ENCODE measurements around the gene LPAR2.
A peak's percentile ranks its signal among the peaks of the same experiment; 100 is the strongest.
"Not testable (repeated sequence)": the region's sequence is repeated elsewhere in the genome, so short reads cannot be mapped to it uniquely, and the experiment has no call there.

The LPAR2 gene

DNA sequence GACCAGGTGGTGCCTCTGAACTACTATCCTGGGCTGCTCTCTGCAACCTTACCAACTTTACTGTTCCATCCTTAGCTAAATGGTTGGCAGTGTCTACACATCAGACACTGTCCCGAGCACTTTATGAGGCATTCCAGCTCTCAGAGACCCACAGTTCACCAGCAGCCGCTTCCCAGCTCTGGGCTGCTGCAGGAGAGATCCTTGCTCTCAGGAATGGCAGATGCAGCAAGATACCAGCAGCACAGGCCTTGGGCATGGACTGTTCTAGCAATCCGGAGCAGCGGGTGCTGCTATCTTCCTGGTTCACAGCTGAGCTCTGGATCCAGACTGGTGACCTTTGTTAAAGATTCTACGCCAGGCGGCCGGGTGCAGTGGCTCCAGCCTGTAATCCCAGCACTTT is 3.3 kb upstream of the LPAR2 start:
- no peak for DNase-seq (ENCODE audit: low read depth in 2 of 2)

DNA sequence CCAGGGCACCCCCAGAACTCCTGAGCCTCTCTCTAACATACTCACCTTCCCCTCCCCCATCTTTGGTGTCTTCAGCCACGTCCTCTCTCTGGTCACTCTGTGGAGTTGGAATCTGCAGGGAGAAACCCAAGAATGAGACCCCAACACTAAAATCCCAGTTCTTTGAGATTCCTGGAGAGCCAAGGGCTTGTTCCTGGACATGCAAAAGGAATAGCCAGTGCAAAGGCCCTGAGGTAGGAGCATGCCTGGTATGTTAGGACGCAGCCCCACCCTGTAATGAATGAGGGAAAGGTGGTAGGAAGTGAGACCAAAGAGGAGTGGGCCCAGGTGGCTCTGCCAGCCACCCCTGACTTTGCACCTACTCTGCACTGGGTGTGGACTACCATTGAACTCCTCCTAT is 2.4 kb upstream of the LPAR2 start:
- no peak for DNase-seq (ENCODE audit: low read depth in 2 of 2)

DNA sequence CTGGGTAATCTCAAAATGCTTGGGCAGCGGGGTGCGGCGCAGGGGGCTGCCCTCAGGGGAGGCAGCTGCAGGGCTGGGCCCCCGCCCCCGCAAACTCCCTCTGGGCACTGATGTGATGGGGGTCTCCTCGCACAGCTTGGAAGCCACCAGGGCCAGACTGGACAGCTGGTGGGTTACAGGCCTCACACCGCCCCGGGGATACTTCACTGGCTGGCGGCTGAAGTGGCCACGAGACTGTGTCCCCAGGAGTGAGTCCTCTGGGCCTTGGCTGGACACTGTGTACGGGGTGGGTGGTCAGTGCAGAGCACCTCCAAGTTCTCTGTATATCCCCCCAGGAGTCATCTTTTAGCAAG is 2.0 kb upstream of the LPAR2 start:
- no peak for DNase-seq (ENCODE audit: low read depth in 2 of 2)

DNA sequence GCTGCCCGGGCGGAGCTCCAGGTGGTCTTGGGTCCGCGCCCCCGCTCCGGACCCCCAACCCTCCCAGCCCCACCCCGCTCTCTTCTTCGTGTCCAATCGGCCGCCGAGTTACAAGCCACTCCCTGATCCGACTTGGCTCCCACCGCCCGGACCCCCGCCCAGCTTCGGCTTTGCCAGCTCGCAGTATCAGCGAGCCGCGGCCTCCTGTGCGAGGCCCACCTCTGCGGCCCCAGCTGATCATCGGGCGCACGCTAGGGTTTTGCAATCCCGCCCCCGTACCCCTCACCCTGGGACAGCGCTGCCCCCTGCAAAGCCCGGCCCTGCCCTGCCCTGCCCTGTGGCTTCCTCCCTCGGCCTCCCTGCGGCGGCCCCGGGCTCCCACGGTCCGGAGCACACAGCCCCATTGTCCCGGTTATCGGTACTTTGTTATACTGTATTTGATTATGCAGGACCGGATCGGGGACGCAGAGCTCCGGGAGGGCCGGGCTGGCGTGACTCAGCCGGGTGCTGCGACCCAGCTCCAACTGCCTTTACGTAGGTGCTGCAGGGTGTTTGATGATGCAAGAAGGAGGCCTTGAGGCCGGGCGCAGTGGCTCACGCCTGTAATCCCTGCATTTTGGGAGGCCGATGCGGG is 598 bp upstream of the LPAR2 start:
- peak in 1 of 2 experiments; percentile 14 for DNase-seq (ENCODE audit: low read depth in 2 of 2)

DNA sequence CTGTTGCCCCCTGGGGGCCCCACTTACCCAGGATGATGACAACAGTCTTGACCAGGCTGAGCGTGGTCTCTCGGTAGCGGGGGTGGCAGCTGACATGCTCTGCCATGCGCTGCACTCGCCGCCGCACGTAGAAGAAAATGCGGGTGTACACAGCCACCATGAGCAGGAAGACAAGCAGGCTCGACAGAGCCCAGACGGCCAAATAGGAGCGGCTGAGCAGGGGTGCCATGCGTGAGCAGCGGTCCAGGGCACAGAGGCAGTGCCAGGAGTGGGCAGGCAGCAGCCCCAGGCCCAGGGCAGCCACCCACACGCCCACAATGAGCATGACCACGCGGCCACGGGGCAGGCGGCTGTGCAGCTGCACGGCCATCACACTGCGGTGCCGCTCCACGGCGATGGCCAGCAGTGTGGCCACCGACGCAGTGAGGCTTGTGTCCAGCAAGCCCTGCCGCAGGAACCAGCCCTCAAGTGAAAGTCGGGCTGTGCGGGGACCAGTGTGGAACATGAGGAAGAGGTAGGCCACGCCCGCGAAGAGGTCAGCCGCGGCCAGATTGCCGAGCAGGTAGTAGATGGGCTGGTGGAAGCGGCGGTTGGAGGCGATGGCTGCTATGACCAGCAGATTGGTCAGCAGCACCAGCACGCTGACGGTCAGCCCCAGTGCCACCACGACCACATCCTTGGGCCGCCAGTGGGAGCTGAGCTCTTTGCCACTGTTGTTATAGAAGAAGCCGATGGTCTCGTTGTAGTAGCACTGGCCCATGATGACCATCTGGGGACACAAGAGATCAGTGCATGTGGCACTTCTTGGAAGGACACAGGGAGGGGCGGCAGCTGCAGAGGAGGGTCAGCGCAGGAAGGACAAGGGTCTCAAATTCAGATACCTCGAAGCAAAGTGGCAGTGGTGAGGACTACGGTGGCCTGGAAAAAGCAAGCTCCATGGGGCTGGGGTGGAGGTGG is 1.2 kb downstream of the LPAR2 start:
- DNase-seq (ENCODE audit: low read depth in 2 of 2): no peak

DNA sequence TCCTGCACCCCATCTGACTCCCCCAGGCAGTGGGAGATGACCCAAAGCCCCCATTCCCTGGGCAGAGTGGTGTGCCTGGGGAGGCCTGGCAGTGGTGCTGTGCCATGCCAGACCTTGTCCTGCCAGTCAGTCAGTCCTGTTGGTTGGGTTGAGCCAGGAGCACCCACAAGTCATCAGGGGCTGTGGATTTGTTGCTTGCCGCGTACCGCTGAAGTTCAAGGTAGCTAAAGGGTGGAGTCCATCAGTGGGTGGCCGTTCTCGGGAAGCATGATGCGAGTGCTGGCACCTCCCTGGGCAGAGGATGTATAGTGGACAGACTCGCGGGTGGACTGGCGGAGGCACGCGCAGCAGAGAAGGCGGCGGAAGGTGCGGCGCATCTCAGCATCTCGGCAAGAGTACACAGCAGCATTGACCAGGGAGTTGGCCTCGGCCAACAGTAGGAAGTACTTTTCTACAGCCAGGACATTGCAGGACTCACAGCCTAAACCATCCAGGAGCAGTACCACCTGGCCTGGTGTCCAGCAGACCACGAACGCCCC is 3.9 kb downstream of the LPAR2 start:
- no peak for DNase-seq (ENCODE audit: low read depth in 2 of 2)

DNA sequence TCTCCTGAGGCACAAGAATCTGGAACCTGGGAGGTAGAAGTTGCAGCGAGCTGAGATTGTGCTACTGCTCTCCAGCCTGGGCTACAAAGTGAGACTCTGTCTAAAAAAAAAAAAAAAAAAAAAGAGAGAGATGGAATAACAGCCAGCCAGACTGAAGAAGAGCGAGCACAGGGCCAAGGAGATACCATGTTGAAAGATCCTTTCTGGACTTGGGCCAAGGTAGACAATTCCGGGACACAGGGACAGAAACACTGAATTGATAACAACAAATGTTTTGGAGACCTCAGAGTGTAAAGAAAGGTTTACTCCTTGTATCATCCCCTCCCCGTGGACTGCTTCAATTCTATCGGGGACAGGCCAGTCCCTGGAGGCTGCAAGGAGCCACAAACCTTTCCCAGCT is 4.6 kb downstream of the LPAR2 start:
- no peak for DNase-seq (ENCODE audit: low read depth in 2 of 2)

DNA sequence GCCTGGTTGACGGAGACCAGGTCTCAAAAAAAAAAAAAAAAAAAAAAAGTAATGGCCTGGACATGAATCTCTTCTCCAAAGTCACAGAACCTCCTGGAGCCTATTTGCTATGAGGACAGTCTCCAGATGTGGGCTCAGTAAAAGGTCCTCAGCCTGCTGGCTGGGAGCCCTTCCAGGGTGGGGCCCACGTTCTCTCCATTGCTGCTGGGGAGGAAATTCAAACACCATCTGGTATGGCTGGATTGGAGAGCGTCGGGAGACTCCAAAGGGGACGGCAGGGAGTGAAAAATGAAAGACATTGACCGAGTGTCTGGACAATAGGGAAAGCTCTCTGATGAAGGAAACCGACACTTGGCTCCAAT is 8.2 kb downstream of the LPAR2 start:
- no peak for DNase-seq (ENCODE audit: low read depth in 2 of 2)

DNA sequence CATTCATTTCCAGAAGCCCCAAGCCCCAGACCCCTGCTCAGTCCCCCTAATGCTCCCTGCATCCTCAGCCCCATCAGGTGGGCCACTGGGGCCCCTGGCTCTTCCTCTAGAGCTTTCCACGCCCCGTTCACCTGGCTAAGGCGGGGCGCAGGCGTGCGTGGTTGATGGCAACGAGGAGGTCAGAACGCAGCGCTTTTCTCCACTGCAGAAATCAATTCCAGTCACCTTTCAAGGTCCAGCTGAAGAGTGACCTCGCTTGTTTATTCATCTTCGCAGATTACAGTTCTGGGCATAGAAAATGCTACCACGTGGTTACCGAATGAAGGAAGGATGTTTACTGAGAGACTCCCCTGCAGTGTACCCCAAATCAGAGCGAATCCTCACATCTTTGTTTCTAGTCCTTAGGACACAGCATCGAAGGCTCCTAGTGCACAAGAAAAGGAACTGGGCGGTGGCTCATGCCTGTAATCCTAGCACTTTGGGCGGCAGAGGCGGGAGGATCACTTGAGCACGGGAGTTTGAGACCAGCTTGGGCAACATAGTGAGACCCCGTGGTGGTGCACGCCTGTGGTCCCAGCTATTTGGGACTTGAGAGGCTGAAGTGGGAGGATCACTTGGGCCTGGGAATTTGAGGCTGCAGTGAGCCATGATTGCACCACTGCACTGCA is 8.7 kb downstream of the LPAR2 start:
- DNase-seq (ENCODE audit: low read depth in 2 of 2): no peak

DNA sequence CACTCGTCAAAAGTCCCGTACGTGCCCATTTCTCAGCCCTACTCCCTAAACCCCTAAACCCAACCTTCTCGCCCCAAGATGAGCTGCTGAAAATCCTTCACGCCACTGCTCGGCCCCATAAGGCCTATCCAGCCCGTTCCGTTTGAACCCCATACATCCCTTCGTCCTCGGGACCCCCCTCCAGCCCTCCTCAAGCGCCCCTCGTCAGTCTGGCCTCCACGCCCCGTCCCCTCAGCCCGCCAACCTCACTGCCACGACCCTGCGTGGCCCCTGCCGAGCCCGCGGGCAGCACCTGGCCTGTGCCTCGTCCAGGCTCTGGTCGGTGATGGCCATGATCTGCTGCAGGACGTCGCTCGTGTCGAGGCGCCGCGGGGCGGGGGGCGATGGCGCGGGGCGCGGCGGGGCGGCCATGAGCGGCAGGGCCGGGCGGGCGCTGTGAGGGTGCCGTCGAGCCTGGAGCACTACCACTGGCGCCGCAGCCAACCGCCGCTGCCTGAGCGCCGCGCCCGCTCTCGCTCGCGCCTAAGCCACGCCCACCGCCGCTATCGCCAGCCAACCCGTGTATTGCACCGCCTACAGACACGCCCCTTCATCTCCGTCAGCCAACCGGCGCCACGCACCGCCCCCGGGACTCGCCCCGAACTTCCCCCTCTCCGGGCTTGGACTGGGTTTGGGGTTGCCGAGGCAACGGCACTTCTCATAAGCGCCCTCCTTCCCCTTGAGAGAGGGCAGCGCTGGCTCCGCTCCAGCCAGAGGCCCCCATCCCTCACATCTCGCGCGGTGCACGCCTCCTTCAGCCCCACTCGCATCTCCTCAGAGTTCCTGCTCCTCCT is 9.6 kb downstream of the LPAR2 start, which contains the start of gene PBX4:
Gene PBX4 (minus strand): TSS at position 469 of the 833 bp plus-strand sequence. CDS start 58 bp downstream, at position 411.
- peak; percentile 81 to 86 for DNase-seq (ENCODE audit: low read depth in 2 of 2)

DNA sequence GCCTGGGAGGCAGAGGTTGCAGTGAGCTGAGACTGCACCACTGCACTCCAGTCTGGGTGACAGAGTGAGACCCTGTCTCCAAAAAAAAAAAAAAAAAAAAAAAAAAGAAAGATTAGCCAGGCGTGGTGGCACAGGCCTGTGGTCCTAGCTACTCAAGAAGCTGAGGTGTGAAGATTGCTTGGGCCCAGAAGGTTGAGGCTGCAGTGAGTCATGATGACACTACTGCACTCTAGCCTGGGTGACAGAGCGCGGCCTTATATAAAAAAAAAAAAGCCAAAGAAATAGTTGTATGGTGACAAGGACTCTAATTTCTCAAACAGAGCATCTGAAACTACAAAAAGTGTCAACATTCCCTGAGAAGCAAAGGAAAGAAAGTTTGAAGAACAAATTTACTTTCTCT is 12.9 kb downstream of the LPAR2 start:
- no peak for DNase-seq (ENCODE audit: low read depth in 2 of 2)

DNA sequence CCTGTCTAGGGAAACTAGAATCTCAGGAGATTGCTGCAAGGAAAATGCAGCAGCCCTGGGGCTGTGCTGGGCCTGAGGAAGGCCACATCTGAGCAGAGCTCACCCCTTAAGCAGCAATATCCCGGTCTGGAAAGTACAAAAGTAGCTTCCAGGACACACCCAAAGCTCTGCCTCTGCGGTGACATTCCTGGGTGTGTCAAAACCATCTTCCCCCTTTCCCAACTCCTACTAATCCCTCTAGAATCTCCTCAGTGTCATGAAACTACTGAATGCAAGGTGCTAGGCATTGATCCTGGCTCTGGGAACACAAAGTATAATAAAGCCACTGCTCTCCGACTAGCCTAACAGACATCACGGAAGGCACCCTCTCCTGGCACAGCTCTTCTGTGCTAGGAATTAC is 14.5 kb downstream of the LPAR2 start:
- DNase-seq (ENCODE audit: low read depth in 2 of 2): no peak

DNA sequence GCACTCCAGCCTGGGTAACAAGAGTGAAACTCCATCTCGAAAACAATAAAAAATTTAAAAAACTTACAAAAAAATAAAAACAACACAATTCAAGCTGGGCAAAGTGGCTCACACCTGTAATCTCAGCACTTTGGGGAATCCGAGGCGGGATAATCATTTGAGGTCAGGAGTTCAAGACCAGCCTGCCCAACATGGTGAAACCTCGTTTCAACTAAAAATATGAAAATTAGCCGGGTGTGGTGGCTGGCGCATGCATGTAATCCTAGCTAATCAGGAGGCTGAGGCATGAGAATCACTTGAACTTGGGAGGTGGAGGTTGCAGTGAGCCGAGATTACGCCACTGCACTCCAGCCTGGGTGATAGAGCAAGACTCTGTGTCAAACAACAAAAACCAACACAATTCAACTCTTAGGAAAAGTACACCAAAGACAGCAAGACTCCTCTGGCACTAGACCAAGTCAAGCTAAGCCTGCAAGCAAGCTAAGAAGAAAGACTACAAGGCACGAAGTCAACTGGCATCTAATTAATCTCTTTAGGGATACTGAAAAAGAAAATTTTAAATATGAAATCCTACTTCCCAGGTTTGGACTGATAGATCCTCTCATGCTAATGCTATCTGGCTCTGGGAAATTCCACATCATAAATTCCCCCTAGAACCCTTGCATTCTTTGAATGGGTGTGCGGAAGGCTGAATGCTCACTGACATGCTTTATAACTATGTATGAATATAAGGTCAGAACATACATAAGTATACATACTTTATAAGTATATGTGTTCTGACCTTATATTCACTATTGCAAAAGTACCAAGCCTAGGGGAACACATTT is 17.4 kb downstream of the LPAR2 start:
- DNase-seq (ENCODE audit: low read depth in 2 of 2): no peak

DNA sequence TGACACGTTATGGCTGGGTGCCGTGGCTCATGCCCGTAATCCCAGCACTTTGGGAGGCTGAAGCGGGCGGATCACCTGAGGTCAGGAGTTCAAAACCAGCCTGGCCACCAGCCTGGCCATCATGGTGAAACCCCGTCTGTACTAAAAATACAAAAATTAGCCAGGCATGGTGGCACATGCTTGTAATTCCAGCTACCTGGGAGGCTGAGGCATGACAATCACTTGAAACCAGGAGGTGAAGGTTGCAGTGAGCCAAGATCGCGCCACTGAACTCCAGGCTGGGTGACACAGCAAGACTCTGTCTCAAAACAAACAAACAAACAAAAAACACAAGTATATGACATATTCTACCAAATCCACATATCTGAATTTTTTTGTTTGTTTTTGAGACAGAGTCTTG is 21.3 kb downstream of the LPAR2 start:
- DNase-seq (ENCODE audit: low read depth in 2 of 2): not testable (repeated sequence)

DNA sequence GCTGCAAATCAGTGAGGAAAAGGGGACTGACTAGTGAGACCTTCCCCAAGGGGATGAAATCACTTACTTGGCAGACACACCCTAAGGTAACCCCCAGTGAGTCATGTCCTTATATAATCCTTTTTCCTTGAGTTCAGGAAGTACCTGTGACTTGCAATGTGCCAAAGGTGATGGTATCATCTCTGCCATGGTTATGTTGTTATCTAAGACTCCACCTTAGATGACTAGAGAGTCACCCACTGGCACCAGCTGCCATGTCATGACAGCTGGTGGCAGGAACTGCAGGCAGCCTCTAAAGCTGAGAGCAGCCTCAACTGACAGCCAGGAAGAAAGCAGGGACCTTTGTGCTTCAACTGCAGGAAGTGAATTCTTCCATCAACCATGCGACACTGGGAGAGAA is 22.0 kb downstream of the LPAR2 start:
- DNase-seq (ENCODE audit: low read depth in 2 of 2): no peak

DNA sequence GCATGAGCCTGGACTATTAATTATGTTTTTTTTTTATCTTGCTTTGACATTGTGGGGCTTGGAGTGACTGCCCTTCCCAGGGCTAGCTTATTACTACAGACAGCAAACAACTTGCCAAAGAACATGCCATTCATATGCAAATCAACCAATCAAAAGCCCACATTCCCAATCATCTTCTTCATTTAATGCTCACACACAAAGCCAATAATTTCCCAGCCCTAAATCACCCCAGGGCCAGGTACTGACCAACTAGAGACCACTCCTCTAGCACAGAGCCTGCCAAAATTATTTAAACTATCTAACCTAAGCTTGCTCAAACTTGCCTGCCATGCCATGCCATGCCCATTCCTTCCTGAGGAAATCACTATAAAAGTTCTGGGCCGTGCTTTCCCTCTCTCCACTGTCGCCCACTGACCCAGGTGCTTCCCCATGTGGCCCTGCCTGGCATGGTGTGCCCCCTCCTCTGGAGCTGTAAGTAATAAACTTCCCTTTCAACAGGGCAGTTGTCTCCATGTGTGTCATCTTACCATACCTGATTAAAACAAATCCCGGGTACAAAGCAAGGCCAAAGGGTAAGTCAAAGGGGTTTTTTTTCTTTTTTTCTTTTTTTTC is 25.2 kb downstream of the LPAR2 start:
- no peak for DNase-seq (ENCODE audit: low read depth in 2 of 2)

DNA sequence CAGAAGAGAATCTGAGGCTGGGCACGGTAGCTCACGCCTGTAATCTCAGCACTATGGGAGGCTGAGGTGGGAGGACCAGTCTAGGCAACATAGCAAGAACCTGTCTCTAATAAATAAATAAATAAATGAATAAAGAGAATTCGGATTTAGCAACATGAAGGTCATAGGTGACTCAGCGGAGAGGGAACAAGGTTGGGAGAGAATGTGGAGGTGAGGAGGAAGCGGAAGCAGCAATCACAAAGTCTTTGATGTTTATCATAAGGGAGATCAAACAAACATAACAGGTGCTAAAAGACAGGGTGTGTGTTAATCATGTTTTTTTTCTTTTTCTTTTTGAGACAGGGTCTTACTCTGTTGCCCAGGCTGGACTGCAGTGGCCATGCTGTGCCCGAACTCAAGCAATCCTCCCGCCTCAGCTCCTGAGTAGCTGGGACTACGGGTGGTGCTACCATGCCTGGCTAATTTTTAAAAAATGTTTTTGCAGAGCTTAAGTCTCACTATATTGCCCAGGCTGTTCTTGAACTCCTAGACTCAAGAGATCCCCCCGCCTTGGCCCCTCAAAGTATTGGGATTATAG is 25.8 kb downstream of the LPAR2 start:
- DNase-seq (ENCODE audit: low read depth in 2 of 2): no peak

DNA sequence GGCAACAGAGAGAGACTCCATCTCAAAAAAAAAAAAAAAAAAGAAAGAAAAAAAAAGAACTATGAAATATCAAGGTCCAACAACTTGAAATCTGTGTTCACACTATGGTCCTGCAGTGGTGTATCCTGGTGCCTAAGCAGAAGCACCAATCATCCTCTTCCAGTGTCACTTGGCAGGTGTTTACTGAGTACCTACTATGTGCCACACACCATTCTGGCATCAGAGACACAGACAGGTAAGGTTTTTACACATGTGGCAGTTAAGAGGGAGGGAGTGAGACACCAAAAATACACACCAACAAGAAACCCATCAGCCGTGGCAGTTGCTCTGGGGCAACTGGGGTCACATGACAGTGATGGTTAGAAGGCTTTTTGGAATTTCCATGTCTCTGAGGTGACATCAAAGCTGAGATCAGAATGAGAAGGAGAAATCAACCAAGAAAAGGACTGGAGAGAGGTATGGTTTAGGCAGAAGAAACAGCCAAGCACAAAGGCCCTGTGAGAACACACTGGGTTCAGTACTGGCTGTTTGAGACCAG is 27.2 kb downstream of the LPAR2 start:
- DNase-seq (ENCODE audit: low read depth in 2 of 2): no peak

DNA sequence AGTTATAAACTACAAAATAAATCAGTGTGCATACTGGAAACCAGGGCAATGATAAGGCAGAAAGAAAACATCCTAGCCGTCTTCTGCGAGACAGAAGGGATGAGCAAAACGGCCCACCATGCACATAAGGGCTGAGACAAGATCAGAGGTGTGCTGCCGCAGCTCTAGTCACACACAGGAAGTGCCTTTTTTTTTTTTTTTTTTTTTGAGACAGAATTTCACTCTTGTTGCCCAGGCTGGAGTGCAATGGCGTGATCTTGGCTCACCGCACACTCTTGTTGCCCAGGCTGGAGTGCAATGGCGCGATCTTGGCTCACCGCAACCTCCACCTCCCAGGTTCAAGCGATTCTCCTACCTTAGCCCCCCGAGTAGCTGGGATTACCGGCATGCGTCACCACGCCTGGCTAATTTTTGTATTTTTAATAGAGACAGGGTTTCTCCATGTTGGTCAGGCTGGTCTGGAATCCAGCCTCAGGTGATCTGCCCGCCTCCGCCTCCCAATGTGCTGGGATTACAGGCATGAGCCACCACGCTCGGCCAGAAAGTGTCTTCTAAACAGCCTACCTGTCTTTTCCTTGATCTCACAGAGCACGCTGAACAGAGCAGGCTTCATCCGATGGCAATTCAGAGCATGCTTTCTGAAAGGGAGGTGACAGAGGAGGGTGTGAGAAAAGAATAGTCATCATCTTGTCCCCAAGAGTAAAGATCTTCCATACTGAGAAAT is 29.1 kb downstream of the LPAR2 start:
- DNase-seq (ENCODE audit: low read depth in 2 of 2): not testable (repeated sequence)

Data from fibroblast of skin of left quadriceps (primary cell).